Breast epithelium (tissue), 3 donors: ENCODE measurements around the gene ZNF454.

Experiments
- CTCF ChIP-seq, 3 donors: fragments of 450-650 bp; IDR thresholded peaks; one replicate each; pipeline ENCODE4 v1.5.1; 2016 to 2017; ENCODE audit warnings: antibody characterized with exemption in 3 of 3, mild to moderate bottlenecking in 3 of 3, moderate library complexity in 3 of 3
- POLR2AphosphoS5 ChIP-seq, 3 donors: sonication (generic); formaldehyde crosslinking; IDR thresholded peaks; one replicate each; pipeline ENCODE4 v1.6.1; 2017; ENCODE audit warnings: antibody characterized with exemption in 3 of 3

- no peak for TF ChIP-seq POLR2AphosphoS5 (IDR thresholded peaks at IDR 0.05)
- no peak for TF ChIP-seq CTCF (IDR thresholded peaks at IDR 0.05)
These were observed 65.6 kb downstream of the ZNF454 start for GRCh38 chr5:179006564-179006963.
